HG03064 (cell line): Measurements from ENCODE around the gene PRCD.
"Not testable (repeated sequence)": the region's sequence is repeated elsewhere in the genome, so short reads cannot be mapped to it uniquely, and the experiment has no call there.

ENCODE experiments used
- ATAC-seq: cut with Tn5 transposase; IDR thresholded peaks from one replicate; pipeline ENCODE4 v1.9.1; 2021; ENCODE audit warnings: low read depth; ENCODE audit not compliant: unreplicated experiment

Gene PRCD

DNA sequence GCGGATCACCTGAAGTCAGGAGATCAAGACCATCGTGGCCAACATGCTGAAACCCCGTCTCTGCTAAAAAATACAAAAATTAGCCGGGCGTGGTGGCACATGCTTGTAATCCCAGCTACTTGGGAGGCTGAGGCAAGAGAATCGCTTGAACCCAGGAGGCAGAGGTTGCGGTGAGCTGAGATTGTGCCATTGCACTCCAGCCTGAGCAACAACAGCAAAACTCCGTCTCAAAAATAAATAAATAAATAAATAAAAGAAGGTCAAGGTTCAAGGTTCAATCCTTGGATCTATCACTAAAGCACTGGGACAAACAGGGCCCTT, 14.4 kb upstream of the PRCD start:
- not testable (repeated sequence) for ATAC-seq

DNA sequence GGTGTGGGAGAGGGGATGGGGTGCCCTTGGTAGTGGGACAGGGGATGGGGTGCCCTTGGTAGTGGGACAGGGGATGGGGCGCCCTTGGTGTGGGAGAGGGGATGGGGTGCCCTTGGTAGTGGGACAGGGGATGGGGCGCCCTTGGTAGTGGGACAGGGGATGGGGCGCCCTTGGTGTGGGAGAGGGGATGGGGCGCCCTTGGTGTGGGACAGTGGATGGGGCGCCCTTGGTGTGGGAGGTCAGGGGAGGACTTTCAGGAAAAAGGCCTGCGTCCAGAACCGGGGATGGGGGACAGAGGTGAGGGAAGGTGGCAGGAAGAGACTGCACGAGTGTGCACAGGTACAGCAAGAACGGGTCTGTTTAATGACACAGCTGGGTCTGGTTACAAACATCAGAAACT, 12.8 kb upstream of the PRCD start:
- not testable (repeated sequence) for ATAC-seq

DNA sequence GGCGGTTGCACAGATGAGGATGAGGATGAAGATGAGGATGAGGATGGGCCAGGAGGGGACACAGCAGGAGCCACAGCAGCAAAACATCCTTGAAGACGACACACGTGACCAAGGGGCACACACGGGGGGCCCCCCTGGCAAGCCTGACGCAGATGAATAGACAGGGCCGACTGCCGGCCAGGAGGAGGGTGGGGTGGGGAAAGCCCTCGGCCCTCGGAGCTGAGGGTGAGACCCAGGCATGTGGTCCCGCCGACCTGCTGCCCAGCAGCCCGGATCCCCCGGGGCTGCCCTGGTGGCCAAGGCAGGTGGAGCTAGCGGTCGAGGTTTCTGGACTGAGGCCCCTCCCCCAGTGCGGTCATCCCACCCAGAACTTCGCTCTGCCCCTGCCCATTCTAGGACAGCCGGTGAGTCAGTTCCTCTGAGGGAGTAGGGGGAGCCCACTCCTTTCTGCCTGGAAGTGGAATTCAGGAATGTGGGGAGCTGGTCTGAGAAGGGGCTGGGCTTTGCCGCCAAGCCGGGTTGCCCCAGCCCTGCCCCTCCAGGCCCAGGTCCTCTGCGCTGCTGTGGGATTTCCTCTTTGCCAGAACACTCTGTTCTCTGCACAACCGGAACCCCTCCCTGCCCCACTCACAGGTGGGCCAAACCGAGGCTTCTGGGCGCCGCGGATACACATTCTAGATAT, 12.3 kb upstream of the PRCD start:
- ATAC-seq, result no peak

DNA sequence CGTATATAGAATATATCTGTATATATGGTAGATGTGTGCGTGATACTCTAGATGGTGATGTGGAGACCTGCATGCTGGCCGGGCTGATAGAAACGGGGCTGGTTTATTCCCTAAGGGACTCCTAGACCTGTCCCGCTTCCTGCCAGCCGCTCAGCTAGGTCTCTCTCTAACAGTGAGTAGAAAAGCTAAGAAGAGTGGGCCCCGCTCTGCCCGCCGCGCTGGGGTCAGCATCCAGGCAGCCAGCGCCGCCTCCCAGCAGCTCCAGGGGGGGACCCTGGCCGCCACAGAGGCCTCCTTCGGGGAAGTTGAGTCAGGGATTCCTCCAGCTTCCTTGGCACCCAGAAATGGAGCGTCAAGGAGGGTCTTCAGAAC, 11.7 kb upstream of the PRCD start:
- no peak for ATAC-seq

DNA sequence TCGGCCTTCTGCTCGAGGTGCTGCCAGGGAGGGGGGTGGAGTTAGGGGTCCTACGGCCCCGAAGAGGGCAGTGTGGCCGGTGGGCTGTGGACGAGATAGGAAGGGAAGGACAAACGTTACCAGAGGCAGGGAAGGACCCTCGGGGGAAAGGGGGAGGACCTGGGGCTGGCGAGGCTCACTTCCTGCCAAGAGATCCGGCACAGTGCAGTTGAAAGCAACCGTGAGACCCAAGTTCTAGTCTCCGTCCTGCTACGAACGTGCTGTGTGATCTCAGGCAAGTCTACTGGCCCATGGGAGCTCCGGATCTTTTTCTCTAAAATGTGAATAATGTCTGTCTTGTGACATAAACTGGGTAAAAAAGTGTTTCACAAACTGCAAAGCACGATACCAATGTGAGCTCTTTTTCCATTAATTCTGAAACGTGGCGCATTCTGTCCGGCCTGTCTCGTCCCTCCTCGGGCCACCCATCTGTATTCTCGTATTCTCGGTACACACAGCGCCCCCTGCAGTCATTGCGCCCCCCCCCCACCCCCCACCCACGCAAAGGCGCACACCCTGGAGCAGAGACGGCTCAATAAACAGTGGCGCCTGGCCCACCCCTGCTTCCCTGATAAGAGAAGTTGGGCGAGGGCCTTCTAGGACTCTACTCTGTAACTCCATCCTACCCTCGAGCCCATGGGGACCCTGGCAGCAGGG, 11.2 kb upstream of the PRCD start:
- ATAC-seq, result no peak

DNA sequence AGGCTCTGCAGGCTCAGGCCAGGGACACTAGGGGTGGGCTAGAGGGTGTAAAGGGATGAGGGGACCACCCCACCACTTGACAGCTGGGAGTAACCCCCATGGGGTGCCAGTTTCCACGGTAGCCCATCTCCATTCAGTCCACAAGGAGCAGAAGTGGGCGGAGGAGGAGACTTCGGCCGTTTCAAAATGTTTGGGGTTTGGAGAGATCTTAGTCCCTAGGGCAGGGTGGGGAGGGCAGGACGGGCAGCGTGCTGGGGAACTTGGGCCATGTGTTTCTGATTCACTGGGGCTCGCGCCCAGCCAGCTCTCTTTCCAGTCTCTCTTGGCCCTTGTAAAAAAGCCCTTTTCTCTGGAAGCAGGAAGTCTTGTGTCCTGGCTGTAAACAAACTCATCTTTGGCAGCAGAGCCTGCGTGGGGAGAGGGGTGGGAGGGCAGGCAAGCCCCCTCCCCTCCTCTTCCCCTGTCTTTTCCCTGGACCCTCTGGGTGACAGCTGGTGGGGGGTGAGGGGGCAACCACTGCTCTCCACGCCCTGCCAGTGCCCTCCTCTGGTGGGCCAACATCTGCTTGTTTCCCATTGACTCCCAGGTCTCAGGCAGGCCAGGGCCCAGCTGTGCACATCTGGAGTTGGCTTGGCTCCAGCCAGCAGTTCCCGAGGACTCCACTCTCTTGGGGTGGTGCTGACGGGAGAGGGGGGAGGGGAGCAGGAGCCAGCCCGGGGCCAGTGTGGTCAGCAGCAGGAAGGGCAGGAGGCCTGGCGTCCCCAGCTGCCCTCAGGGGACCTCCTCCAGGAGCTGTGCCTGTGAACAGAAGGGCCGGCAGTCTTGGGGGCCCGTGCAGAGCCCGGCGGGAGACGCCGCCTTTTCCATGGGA, 10.4 kb upstream of the PRCD start:
- ATAC-seq, result no peak

DNA sequence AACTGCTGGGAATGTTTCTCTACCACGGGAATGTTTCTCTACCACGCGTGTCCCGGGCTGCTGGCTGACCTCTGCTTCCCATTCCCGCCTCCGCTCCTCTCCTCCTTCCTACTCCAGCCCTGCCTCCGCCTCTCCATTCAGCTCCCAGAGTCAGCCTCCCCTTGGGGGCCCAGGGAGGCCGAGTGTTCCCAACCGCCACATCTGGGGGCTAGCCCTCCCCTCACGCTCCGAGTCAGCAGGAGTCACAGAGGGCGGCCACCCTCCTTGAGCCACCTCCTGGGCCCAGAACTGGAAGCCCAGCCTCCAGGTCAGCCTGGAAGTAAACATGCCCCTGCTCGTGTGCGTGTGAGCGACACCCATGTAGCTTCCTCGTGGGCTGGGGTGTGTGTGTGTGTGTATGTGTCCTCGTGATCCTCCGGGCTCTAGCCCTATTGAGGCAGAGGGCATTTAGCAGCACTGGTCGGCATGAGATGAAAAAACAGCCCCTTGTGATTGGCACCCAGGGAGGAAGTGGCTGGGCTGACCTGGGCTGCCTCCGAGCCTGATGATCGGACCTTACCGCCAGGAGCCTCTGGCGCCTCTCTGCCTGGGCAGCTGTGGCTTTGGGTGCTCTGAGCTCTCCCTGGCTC, 9.6 kb upstream of the PRCD start:
- no peak for ATAC-seq

DNA sequence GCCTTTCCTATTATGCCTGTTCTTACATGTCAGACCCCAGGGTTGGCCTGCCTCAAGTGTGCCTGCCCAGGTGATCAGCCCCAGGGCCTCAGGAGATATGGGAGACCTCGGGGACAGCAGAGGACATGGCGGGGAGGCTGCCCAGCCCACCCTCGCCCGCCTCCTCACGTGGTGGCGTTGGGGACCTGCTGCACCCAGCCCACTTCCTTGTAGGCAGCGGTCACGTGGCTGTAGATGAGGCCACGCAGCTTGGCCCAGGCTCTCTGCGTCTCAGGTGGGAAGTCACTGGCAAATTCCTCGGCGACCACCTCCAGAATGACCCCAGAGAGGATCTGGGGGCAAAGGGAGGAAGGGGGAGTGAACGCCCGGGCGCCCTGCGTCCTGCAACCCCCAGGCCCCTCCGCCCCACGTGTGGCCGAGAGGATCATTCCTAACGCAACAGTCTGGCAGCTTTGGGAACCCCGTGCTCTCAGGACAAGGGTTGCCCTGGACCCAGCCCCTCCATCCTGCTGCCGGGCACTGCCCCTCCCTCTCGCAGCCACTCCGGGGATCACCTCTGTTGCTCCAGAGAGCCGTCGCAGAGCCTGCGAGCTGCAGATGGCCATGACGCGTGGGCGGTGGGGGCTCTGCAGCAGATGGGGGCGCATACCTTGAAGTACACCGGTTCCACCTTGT, 8.9 kb upstream of the PRCD start:
- no peak for ATAC-seq

DNA sequence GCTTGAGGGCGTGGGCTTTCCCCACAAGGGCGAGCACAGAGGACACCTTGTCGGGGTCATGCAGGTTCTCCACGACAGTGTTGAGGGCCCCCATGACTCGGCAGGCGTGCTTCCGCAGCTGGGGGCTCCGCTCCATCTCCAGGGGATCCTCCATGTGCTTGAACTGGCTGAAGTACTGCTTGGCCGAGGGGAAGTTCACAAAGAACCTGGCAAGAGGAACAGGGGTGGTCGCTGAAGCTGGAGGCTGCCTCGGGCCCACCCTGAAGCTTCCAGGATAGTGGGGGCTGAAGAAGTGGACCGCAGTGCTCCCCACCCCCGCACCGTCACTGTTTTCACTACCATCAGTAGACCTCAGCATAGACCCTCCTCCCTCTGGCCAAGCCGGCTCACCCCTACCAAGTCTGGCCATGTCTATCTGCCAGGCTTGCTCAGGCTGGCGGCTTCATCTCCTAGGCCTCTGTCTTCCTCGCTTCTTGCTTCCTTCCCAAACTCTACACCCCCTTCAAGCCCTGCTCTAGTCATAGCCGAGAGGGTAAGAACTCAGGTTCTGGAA, 8.3 kb upstream of the PRCD start:
- no peak for ATAC-seq

DNA sequence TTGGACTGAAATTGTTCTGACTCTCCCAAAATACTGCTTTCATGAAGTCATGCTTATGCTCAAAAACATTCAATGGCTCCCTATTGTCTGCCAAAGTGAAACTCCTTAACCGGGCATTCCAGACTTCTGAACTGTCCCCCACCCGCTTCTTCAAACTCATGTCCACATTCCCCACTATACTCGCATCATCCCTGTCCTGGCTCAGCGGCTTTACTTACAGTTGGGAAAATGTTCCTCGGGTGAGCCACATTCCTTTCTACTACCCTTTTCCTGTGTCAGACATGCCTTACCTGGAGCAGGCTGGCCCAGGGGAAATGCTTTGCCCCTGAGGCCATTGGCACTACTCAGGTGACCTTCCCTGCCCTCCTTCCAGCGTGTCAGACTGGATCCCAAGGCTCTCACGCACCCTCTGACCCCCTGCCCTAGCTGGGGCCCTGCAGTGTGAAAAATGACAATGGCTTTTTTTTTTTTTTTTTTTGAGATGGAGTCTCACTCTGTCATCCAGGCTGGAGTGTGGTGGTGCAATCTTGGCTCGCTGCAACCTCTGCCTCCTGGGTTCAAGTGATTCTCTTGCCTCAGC, 7.7 kb upstream of the PRCD start:
- no peak for ATAC-seq

DNA sequence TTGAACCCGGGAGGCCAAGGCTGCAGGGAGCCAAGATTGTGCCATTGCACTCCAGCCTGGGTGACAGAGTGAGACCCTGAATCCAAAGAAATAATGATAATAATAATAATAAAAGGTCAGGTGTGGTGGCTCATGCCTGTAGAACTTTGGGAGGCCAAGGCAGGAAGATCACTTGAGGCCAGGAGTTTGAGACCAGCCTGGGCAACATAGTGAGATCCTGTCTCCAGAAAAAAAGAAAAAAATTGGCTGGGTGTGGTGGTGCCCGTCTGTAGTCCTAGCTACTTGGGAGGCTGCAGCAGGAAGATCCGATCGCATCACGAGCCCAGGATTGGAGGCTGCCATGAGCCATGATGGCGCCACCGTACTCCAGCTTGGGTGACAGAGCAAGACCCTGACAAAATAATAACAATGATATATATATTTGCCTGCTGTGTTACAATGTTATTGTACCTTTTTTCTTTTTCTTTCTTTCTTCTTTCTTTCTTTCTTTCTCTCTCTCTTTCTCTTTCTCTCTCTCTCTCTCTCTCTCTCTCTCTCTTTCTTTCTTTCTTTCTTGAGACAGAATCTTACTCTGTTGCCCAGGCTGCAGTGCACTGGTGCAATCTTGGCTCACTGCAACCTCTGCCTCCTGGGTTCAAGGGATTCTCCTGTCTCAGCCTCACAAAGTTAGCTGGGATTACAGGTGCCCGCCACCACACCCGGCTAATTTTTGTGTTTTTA, 6.0 kb upstream of the PRCD start:
- ATAC-seq, result not testable (repeated sequence)

DNA sequence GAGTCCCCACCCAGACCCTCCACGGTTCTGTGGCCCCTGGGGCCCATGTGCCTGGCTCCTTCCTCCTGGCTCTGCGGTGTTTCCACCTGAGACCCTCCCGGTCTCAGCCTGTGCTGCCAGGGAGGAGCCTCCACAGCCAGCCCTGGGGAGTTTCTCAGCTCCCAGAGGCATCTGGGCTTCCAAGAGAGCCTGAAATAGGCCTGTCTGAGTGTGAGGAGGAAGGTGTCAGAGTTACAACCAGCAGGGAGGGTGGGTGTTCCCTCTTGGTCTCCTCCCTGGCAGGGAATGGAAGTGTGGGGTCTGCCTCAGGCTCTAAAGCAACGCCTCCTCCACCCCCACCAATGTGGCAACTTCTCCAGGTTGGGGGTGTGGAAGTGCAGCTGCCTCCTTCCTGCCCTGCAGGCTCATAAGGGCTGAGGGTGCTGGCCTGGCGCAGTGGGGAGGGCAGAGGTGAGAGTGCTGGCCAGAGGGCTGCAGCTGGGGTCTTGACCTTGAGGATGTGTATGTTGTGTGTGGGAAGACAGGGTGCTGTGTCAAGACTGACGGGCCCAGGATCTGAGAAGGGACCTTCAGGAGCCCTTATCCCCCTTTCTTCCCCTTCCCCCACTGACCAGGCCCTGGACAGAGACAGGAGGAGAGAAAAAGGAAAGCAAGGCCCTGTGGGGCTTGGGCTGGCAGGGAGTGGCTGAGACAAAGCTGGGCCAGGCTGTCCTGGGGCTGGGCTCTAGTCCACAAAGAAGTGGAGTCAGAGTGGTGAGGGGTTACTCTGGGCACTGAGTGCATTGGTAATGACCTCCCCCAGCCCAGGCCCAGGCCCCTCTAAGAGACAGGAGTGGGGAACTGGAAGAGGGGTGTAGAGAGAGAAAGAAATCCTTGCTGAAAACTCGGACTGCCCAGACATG, 4.8 kb upstream of the PRCD start:
- no peak for ATAC-seq

DNA sequence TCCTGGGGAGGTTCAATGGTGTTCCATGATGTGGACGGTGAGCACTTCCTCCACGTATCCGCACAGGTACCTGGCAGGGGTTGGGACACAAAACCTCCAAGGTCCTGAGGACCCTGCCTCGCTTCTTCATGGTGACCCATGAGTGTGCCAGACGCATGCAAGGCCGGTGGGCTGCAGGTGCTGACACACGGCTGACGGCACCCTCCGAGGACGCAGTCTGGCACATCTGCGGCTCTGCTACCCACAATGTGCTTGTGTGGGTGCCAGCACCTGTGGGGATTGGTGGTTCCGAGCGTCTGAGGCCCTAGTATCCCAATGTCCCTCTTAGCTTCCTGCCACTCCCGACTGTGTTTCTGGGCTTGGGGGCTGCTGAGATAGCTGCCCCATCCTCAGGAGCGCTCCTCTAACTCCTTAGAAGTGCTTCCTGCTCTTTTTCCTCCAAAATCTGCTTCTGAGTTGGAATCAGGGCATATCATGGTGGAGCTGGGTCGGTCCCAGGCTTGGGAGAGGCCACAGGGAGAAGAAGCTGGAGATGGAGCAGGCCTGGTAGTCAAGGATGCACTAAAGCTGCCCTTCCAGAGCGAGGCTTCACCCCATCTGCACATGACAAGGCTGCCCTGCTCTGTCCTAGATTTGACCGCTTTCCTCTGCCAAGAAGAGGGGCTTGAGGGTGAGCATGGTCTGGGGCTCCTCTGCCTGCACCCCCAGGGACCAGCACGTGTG, 3.9 kb upstream of the PRCD start:
- ATAC-seq, result no peak

DNA sequence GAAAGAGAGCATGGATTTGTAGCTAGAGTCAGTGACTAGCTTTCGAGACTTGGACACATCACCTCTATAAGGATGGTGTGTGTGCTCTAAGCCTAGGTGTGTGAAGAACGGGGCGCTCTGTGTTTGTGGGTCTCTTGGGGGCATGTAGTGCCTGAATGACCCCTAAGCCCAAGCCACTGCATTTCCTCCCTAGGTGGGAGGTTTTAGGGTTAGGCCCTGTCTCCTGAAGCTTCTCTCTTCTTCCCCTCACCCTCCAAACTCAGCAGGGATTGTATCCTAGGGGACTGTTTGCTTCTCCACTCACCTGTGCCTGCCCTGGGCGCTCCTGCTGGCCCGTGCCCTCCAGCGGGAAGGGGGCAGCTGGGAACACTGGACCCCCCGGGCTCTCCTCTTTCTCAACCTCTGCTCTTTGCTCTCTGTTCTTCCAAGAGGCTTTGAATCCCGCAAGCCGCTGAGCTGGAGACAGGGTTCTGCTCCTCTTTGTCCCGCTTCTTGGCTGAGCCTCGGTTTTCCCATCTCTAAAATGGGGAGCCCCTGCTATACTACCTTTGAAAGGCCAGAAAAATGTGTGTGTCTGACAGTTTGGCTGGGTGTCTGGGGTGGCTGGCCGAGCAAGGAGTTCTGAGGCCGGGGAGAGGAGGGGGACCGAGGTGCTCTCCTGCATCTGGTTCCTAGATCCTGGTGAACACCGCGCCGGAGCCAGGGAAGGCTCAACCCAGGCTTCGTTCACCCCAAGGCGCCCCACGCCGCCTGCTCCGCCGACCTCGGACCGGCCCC, 3.1 kb upstream of the PRCD start:
- no peak for ATAC-seq

DNA sequence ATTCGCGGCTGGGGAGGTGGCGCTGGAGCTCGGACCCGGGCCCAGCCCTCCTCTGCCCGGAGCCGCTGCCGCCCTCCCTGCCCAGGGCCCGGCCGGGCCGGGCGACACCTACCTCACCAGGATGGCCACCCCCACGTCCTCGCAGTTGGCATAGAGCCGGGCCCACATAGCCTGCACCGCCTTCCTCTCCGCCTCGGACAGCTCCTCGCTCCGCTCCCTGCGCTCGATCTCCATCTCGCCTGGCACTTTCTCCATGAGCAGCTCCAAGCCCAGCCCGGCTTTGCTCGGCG, 2.6 kb upstream of the PRCD start:
- no peak for ATAC-seq

DNA sequence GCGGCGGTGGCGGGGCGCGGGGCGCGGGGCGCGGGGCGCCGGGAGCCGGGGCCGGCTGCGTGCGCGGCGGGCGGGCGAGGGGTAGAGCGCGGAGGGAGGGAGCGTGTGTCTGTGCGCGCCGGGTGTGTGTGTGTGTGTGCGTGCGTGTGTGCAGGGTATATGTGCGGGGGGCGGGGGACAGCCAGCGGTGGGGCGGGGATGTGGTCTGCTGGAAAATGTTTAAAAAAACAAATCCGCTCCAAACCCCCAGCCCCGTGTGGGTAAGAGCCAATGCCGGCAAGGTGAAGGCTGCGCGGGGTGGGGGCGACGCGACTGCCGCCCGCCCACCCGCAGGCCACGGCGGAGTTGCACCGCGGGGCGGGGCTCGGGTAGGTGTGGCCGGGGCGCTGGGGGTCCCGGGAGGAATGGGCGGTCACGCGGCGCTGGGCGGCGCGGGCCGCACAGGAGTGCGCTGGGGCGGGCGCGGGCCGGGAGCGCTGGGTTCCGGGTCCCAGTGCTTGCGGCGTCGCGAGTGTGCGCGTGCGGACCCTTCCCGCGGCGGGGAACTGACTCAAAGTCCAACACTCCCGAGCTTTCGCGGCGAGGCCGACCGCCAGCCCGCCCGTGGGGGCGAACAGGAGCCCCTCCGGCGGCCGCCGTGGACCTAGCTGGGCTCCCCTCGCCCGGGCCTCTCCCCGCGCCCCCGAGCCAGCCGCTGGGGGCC, 2.1 kb upstream of the PRCD start, which contains the start of gene CYGB:
Gene CYGB (minus strand): TSS at position 132 of the 703 bp plus-strand sequence. CDS start 167 bp downstream, outside the sequence.
- no peak for ATAC-seq
